GM18858 (cell line): ENCODE data around the gene BLTP3A.

Experiments used
- ATAC-seq: cut with Tn5 transposase; IDR thresholded peaks from one replicate; pipeline ENCODE4 v1.9.1; 2021; ENCODE audit not compliant: unreplicated experiment

Gene BLTP3A

GRCh38 chr6:34829137-34829536 is 37.3 kb downstream of the BLTP3A start:
- no peak for ATAC-seq

GRCh38 chr6:34832942-34833341 is 41.1 kb downstream of the BLTP3A start:
- no peak for ATAC-seq

GRCh38 chr6:34834789-34835518 is 43.1 kb downstream of the BLTP3A start:
- ATAC-seq: no peak

GRCh38 chr6:34836008-34836407 is 44.1 kb downstream of the BLTP3A start:
- no peak for ATAC-seq

- no peak for ATAC-seq
Observed at GRCh38 chr6:34836451-34836850, 44.6 kb downstream of the BLTP3A start.

DNA sequence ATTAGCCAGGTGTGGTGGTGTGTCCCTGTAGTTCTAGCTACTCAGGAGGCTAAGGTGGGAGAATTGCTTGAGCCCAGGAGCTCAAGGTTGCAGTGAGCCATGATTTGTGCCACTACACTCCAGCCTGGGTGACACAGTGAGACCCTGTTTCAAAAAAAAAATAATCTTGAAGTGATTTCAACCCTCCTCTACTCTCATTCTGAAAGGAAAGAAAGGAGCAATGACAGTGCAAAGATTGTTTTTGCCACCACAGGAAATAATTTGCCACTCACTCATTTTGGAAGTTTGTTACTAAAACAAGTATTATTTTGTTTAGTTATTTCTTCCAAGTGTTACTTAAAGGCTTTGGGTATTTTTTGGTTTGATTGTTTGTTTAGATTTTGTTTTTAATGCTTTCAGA is 45.6 kb downstream of the BLTP3A start:
- ATAC-seq: no peak

DNA sequence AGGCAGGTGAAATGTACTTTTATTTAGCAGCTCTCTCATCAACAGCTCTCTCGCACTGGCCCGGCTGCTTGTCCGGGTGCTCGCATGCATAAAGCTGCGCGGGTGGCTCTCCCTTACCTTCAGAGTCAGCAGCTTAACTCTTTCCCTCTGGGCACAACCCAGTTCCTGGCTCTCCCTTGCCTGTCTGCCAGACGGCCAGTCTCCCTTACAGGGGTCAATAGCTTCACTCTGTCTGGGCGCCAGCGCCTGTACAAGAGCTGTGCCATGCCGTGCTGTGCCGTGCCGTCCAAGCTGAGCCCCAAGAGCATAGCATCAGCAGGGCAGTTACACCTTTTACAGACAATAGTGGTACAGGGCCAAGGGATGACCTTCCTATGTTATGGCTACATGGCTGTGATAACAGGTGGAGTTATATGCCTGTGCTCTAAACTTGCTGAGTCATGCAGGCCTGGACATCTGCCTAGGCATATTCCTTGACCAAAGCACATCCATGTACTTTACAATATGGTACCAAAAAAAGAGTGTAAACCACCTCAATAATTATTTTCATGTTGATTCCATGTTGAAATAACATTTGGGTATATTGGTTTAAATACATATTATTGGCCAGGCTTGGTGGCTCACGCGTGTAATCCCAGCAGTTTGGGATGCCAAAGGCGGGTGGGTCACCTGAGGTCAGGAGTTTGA is 47.9 kb downstream of the BLTP3A start:
- ATAC-seq: no peak
